ENCODE data around the gene STX10.
A peak's percentile ranks its signal among the peaks of the same experiment; 100 is the strongest.

Gene STX10

GRCh38 chr19:13138916-13139198 lies 11.3 kb downstream of the STX10 start:
- DNase-seq, result no peak

GRCh38 chr19:13138171-13138915 lies 11.8 kb downstream of the STX10 start:
- no peak for DNase-seq

GRCh38 chr19:13137290-13137794 lies 12.8 kb downstream of the STX10 start:
- DNase-seq, result no peak

GRCh38 chr19:13135068-13136062 lies 14.8 kb downstream of the STX10 start:
- no peak for DNase-seq

- DNase-seq, result no peak
Measured at GRCh38 chr19:13134626-13135025, 15.5 kb downstream of the STX10 start.

- no peak for DNase-seq
Measured at GRCh38 chr19:13133241-13133870, 16.8 kb downstream of the STX10 start.

- peak; percentile 48 for DNase-seq
Measured at GRCh38 chr19:13132471-13133180, 17.5 kb downstream of the STX10 start.

GRCh38 chr19:13130886-13131490 lies 19.2 kb downstream of the STX10 start:
- no peak for DNase-seq

GRCh38 chr19:13129384-13129783 lies 20.8 kb downstream of the STX10 start:
- DNase-seq, result no peak

- DNase-seq, result no peak
Measured at GRCh38 chr19:13128583-13128982, 21.6 kb downstream of the STX10 start.

- no peak for DNase-seq
Measured at GRCh38 chr19:13127811-13128575, 22.2 kb downstream of the STX10 start.

- DNase-seq, result no peak
Measured at GRCh38 chr19:13127051-13127450, 23.1 kb downstream of the STX10 start.

- no peak for DNase-seq
Measured at GRCh38 chr19:13122980-13123957, 26.9 kb downstream of the STX10 start.

GRCh38 chr19:13122275-13122878 lies 27.8 kb downstream of the STX10 start:
- DNase-seq, result no peak

- no peak for DNase-seq
Measured at GRCh38 chr19:13121551-13122274, 28.5 kb downstream of the STX10 start.

- DNase-seq, result no peak
Measured at GRCh38 chr19:13120817-13121216, 29.4 kb downstream of the STX10 start.

- no peak for DNase-seq
Measured at GRCh38 chr19:13120031-13120430, 30.1 kb downstream of the STX10 start.

GRCh38 chr19:13119627-13120026 lies 30.5 kb downstream of the STX10 start:
- DNase-seq, result no peak

All from CD4-positive, alpha-beta T cell treated with Interleukin-17A for 4 hours (primary cell).